Gastroesophageal sphincter (tissue), 3 donors: ENCODE data around the gene NUDT16L1.

Experiments used
- CTCF ChIP-seq, 4 experiments: fragments of 200-600 bp in 2 of 4; fragments of 450-650 bp in 2 of 4; sonication (generic) in 1 of 4; IDR thresholded peaks; one replicate each; pipeline ENCODE4 v1.5.1; 2017 to 2019; ENCODE audit warnings: antibody characterized with exemption in 4 of 4, mild to moderate bottlenecking in 2 of 4, moderate library complexity in 2 of 4
- EP300 ChIP-seq: sonication (generic); formaldehyde crosslinking; IDR thresholded peaks from one replicate; pipeline ENCODE4 v1.6.1; 2017; ENCODE audit warnings: antibody characterized with exemption, mild to moderate bottlenecking
- POLR2A ChIP-seq, 2 donors: fragments of 450-650 bp; IDR thresholded peaks; one replicate each; pipeline ENCODE4 v1.6.1; 2017; ENCODE audit warnings: antibody characterized with exemption in 2 of 2, mild to moderate bottlenecking in 2 of 2, moderate library complexity in 1 of 2
- POLR2AphosphoS5 ChIP-seq: sonication (generic); formaldehyde crosslinking; IDR thresholded peaks from one replicate; pipeline ENCODE4 v1.6.1; 2017; ENCODE audit warnings: antibody characterized with exemption

- TF ChIP-seq CTCF (IDR thresholded peaks at IDR 0.05) (no peak), EP300 (no peak), POLR2AphosphoS5 (no peak), POLR2A (IDR thresholded peaks at IDR 0.05) (no peak)
Measured at GRCh38 chr16:4695473-4696171, 2.3 kb downstream of the NUDT16L1 start.
